Spleen (tissue), 7 donors: ENCODE results near the gene STRADA.

Experiments used
- CTCF ChIP-seq, 11 experiments: fragments of 200-600 bp in 7 of 11; fragments of 450-650 bp in 4 of 11; sonication (generic) in 4 of 11; IDR thresholded peaks in 8 of 11; conservative IDR thresholded peaks in 3 of 11; 1 replicate in 7 of 11; 2 replicates in 4 of 11; pipeline versions ENCODE4 v1.4.0 to v1.8.0; 2016 to 2021; ENCODE audit warnings: antibody characterized with exemption in 11 of 11, inconsistent platforms in 4 of 11, mild to moderate bottlenecking in 1 of 11
- POLR2A ChIP-seq, 3 donors: fragments of 450-650 bp; IDR thresholded peaks; one replicate each; pipeline ENCODE4 v1.5.1; 2017; ENCODE audit warnings: antibody characterized with exemption in 3 of 3, mild to moderate bottlenecking in 1 of 3
- POLR2AphosphoS5 ChIP-seq, 3 donors: sonication (generic); formaldehyde crosslinking; IDR thresholded peaks; one replicate each; pipeline ENCODE4 v1.5.1; 2017; ENCODE audit warnings: antibody characterized with exemption in 3 of 3
- donor health status: DM: no; HTN: no; CAD: no; lungs with moderate emphysema.
- donor health status: DM: no; HTN: no; CAD: no.
- donor health status: DM: no; HTN: no; CAD: no.

GRCh38 chr17:63705657-63706056 is 35.9 kb downstream of the STRADA start:
- no peak for TF ChIP-seq CTCF (IDR thresholded peaks at IDR 0.05 in 8 of 11, conservative IDR thresholded peaks at IDR 0.05 in 3 of 11)
- peak in 1 of 3 donors; percentile 33 for TF ChIP-seq POLR2AphosphoS5 (IDR thresholded peaks at IDR 0.05)
- TF ChIP-seq POLR2A (IDR thresholded peaks at IDR 0.05), result no peak
